HL-60 (cell line): ENCODE measurements around the gene WSB2.

Experiments
- CTCF ChIP-seq: IDR thresholded peaks from one replicate; pipeline ENCODE4 v1.5.1; 2011; ENCODE audit warnings: low read length, control low read depth, inconsistent platforms; ENCODE audit not compliant: insufficient read depth
- POLR2AphosphoS5 ChIP-seq: IDR thresholded peaks from 2 replicates; pipeline ENCODE4 v1.6.1; 2012; ENCODE audit warnings: low read depth
- REST ChIP-seq: IDR thresholded peaks from 2 replicates; pipeline ENCODE4 v1.6.1; 2012; ENCODE audit warnings: low read depth; ENCODE audit not compliant: insufficient replicate concordance

DNA sequence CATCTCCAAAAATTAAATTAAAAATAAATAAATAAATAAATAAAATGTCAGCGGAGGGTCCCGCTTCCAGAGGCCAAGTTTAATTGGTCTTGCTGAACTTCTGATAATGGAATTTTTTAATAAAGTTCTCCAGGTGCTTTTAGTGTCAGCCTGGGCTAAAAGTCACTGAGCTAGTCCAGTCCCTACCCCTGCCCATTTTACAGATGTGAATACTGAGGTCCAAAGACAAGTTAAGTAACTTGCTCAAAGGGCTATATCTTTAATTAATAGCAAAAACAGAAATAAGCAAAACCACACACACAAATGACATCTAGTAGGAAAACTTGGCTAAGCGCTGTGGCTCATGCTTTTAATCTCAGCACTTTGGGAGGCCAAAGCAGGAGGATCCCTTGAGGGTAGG lies 50.1 kb downstream of the WSB2 start:
- no peak for TF ChIP-seq CTCF
- no peak for TF ChIP-seq POLR2AphosphoS5
- no peak for TF ChIP-seq REST
